Loucy (cell line): ENCODE measurements around the gene NF1.

Experiments
- H2AFZ ChIP-seq: fragments of 200-600 bp; sonication (generic); 2 replicates; pipeline ENCODE4 v1.6.0; 2016; ENCODE audit warnings: antibody characterized with exemption, mild to moderate bottlenecking, low read length, moderate library complexity
- H3F3A ChIP-seq: fragments of 200-600 bp; 2 replicates; pipeline ENCODE4 v1.6.0; 2016; ENCODE audit warnings: antibody characterized with exemption, low read depth, mild to moderate bottlenecking
- H3K27me3 ChIP-seq: fragments of 200-600 bp; sonication (generic); 2 replicates; pipeline ENCODE4 v1.6.1; 2014; ENCODE audit warnings: low read length, mild to moderate bottlenecking; ENCODE audit not compliant: insufficient read depth, poor library complexity, severe bottlenecking
- H3K36me3 ChIP-seq: fragments of 200-600 bp; sonication (generic); 2 replicates; pipeline ENCODE4 v1.6.1; 2016; ENCODE audit warnings: low read length; ENCODE audit not compliant: insufficient read depth
- H3K4me1 ChIP-seq: fragments of 200-600 bp; sonication (generic); 2 replicates; pipeline ENCODE4 v1.5.1; 2014; ENCODE audit warnings: low read length, mild to moderate bottlenecking; ENCODE audit not compliant: insufficient read depth, poor library complexity, severe bottlenecking
- H3K4me2 ChIP-seq: fragments of 200-600 bp; sonication (generic); 2 replicates; pipeline ENCODE4 v1.6.0; 2014; ENCODE audit warnings: antibody characterized with exemption, low read length, low read depth, mild to moderate bottlenecking; ENCODE audit not compliant: poor library complexity, severe bottlenecking
- H3K4me3 ChIP-seq: fragments of 200-600 bp; sonication (generic); 2 replicates; pipeline ENCODE4 v1.5.1; 2014; ENCODE audit warnings: low read length, mild to moderate bottlenecking, mixed read lengths; ENCODE audit not compliant: poor library complexity, severe bottlenecking
- H3K79me2 ChIP-seq: fragments of 200-600 bp; sonication (generic); 2 replicates; pipeline ENCODE4 v1.6.1; 2014; ENCODE audit warnings: low read length; ENCODE audit not compliant: insufficient read depth
- H3K9ac ChIP-seq: fragments of 200-600 bp; sonication (generic); 2 replicates; pipeline ENCODE4 v1.6.0; 2014; ENCODE audit warnings: mild to moderate bottlenecking, low read depth, low read length, moderate library complexity; ENCODE audit not compliant: poor library complexity, severe bottlenecking
- H3K9me2 ChIP-seq: fragments of 200-600 bp; sonication (generic); replicated peaks from 2 replicates; pipeline ENCODE4 v1.6.1; 2016; ENCODE audit warnings: low read depth, low read length, mixed read lengths
- H3K9me3 ChIP-seq: fragments of 200-600 bp; sonication (generic); 2 replicates; pipeline ENCODE4 v1.6.1; 2014; ENCODE audit warnings: mild to moderate bottlenecking, antibody characterized with exemption, low read length, low read depth; ENCODE audit not compliant: insufficient read depth
- H4K20me1 ChIP-seq: fragments of 200-600 bp; sonication (generic); 2 replicates; pipeline ENCODE4 v1.6.0; 2014; ENCODE audit warnings: antibody characterized with exemption, low read length, mild to moderate bottlenecking; ENCODE audit not compliant: insufficient read depth, poor library complexity, severe bottlenecking
- CTCF ChIP-seq: fragments of 200-600 bp; sonication (generic); conservative IDR thresholded peaks from 2 replicates; pipeline ENCODE4 v1.5.1; 2014; ENCODE audit warnings: mild to moderate bottlenecking, antibody characterized with exemption, low read length
- EZH2phosphoT487 ChIP-seq: fragments of 200-600 bp; IDR thresholded peaks from 2 replicates; pipeline ENCODE4 v1.6.1; 2018; ENCODE audit warnings: antibody characterized with exemption, mild to moderate bottlenecking, moderate library complexity, borderline replicate concordance

The NF1 gene

GRCh38 chr17:31099016-31099415, 4.2 kb downstream of the NF1 start:
- H4K20me1 ChIP-seq, result peaks cover 5% of the 10 kb centered on the region
- TF ChIP-seq EZH2phosphoT487, result no peak
- no peak for TF ChIP-seq CTCF
- no peak overlapping the region for H3K4me3 ChIP-seq
- H3K4me1 ChIP-seq, result peaks cover 30% of the 10 kb centered on the region
- H3F3A ChIP-seq, result no peaks in the 10 kb centered on the region
- no peaks in the 10 kb centered on the region for H3K9me2 ChIP-seq
- no peaks in the 10 kb centered on the region for H3K36me3 ChIP-seq
- H3K79me2 ChIP-seq, result peaks cover 87% of the 10 kb centered on the region
- H3K9ac ChIP-seq, result no peak overlapping the region
- H2AFZ ChIP-seq, result no peak overlapping the region
- peak overlapping the region; percentile 54 for H3K4me2 ChIP-seq
- H3K27me3 ChIP-seq, result no peaks in the 10 kb centered on the region
- no peaks in the 10 kb centered on the region for H3K9me3 ChIP-seq

DNA sequence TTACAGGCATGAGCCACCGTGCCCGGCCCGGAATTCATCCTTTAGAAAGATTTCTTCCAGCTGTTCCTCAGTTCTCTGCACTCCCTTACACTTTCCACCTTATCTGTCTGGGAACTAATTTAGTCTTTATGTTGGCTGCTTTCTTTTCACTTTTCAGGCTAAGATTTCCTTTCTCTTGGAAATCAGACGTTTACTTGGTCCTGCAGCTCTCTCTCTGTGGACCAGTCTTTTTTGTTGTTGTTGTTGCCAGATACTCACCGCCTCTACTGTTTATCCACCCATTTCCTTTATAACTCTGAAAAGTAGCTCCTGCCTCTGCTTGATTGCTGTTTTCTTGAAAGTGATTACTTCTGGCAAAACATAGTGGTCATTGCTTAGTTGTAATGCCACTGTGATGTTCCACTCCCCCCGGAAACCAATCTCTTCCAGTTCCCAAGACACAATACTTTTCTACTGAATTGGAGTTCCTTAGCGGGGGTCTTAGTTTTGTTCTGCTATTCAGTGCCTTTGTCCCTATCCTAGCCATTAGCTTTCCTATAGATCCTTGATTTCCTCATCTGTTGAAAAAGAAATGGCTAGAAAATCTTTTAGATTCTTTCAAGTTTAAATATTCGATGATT, 6.2 kb downstream of the NF1 start:
- Histone ChIP-seq H3K9me3 (no peaks in the 10 kb centered on the region), H3K4me2 (peak overlapping the region; percentile 31), H3K36me3 (no peaks in the 10 kb centered on the region), H3K9me2 (no peaks in the 10 kb centered on the region), H3K4me1 (peaks cover 24% of the 10 kb centered on the region), H4K20me1 (peaks cover 9% of the 10 kb centered on the region), H3K79me2 (peaks cover 92% of the 10 kb centered on the region), H3K4me3 (no peak overlapping the region), H2AFZ (no peak overlapping the region), H3K9ac (no peak overlapping the region), H3F3A (no peaks in the 10 kb centered on the region), H3K27me3 (no peaks in the 10 kb centered on the region)
- TF ChIP-seq EZH2phosphoT487 (no peak), CTCF (no peak)

DNA sequence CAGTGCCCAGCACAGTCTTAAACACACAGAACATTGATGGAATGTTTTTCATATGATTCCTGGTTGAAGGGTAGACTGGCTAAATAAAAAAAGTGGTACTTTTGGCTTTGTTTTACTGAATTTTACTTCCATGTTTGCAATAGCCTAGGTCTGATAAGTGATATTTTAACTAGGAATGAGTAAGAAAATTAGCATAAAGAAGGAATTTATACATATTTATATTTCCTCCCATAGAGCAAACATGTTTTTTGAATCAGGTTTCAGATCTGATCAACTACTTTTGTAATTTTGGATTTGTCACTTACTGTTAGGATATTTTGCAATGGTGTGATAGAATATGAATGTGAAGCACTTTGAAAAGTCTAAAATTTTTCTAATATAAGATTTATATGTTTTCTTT, 7.2 kb downstream of the NF1 start:
- Histone ChIP-seq H3K9ac (no peak overlapping the region), H3K27me3 (no peaks in the 10 kb centered on the region), H3K4me1 (peaks cover 21% of the 10 kb centered on the region), H3K9me3 (no peaks in the 10 kb centered on the region), H4K20me1 (peaks cover 16% of the 10 kb centered on the region), H2AFZ (no peak overlapping the region), H3K4me3 (no peak overlapping the region), H3K79me2 (peaks cover 92% of the 10 kb centered on the region), H3K36me3 (no peaks in the 10 kb centered on the region), H3K9me2 (no peaks in the 10 kb centered on the region), H3F3A (no peaks in the 10 kb centered on the region), H3K4me2 (peak overlapping the region; percentile 31)
- no peak for TF ChIP-seq EZH2phosphoT487
- TF ChIP-seq CTCF, result no peak
